HL-60 (cell line): Measurements from ENCODE around the gene MZF1.

ENCODE experiments used
- POLR2AphosphoS5 ChIP-seq: IDR thresholded peaks from 2 replicates; pipeline ENCODE4 v1.6.1; 2012; ENCODE audit warnings: low read depth
- TF ChIP-seq, protein P1 (sequence below): IDR thresholded peaks from one replicate; pipeline ENCODE4 v1.5.1; 2011; ENCODE audit warnings: low read length, control low read depth, inconsistent platforms; ENCODE audit not compliant: insufficient read depth

DNA sequence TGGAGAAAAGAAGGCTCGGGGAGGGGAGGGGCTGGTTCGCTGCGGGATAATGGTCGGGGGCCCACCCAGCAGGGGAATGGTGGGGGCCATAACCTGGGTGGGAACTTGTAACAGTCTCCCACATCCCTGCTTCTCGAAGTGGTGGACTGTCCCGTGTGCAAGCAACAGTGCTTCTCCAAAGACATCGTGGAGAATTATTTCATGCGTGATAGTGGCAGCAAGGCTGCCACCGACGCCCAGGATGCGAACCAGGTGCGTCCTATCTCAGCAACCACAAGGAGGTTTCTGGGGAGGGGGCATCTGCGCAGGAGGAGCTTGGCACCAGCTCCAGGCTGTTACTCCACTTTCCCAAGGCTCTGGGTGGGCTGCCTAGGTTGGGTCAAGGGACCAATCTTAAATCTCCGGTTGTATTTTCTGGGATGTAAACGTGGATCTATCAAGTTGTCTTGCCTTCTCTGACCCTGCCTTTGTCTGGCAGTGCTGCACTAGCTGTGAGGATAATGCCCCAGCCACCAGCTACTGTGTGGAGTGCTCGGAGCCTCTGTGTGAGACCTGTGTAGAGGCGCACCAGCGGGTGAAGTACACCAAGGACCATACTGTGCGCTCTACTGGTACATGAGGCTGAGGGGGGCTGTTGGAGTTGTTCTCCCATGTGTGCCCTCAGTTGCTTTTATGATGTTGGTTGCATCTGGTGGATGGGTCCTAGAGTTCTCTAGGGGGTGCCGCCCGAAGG, 27.7 kb downstream of the MZF1 start:
- TF ChIP-seq, protein P1, sequence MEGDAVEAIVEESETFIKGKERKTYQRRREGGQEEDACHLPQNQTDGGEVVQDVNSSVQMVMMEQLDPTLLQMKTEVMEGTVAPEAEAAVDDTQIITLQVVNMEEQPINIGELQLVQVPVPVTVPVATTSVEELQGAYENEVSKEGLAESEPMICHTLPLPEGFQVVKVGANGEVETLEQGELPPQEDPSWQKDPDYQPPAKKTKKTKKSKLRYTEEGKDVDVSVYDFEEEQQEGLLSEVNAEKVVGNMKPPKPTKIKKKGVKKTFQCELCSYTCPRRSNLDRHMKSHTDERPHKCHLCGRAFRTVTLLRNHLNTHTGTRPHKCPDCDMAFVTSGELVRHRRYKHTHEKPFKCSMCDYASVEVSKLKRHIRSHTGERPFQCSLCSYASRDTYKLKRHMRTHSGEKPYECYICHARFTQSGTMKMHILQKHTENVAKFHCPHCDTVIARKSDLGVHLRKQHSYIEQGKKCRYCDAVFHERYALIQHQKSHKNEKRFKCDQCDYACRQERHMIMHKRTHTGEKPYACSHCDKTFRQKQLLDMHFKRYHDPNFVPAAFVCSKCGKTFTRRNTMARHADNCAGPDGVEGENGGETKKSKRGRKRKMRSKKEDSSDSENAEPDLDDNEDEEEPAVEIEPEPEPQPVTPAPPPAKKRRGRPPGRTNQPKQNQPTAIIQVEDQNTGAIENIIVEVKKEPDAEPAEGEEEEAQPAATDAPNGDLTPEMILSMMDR: no peak
- TF ChIP-seq POLR2AphosphoS5: no peak
